AG04450 (cell line): ENCODE data around the gene VPS13D. TPM values are rescaled to one million over a fixed set of nuclear protein-coding genes. Genes with fewer than 3 reads are reported as not detected.

Experiments
- CTCF ChIA-PET: fragments of 300-600, 350-600 bp; formaldehyde crosslinking; extraction: SDS; loops from one replicate; lab custom pipeline; 2022; ENCODE audit warnings: antibody characterized with exemption, inconsistent platforms; lab: Charles Lee
- POLR2A ChIA-PET: fragments of 350-600 bp; formaldehyde crosslinking; extraction: SDS; loops from one replicate; lab custom pipeline; 2021; ENCODE audit warnings: antibody characterized with exemption, inconsistent platforms; lab: Yijun Ruan, JAX
- DNase-seq: peaks from one replicate; pipeline ENCODE4 v3.0.0-alpha.2; 2011; ENCODE audit warnings: low read depth, low spot score
- H3K27ac ChIP-seq: one replicate; pipeline ENCODE4 v1.5.1; 2012; ENCODE audit warnings: low read depth, low read length, control low read depth
- H3K27me3 ChIP-seq: one replicate; pipeline ENCODE4 v1.6.0; 2012; ENCODE audit warnings: low read length; ENCODE audit not compliant: control insufficient read depth, insufficient read depth
- H3K4me3 ChIP-seq: 2 replicates; pipeline ENCODE4 v1.5.1; 2011; ENCODE audit warnings: mild to moderate bottlenecking, low read depth, low read length, control low read depth
- H3K9me3 ChIP-seq: 2 replicates; pipeline ENCODE4 v1.5.1; 2012; ENCODE audit warnings: low read length; ENCODE audit not compliant: control insufficient read depth, insufficient read depth
- CTCF ChIP-seq: IDR thresholded peaks from 2 replicates; pipeline ENCODE4 v1.5.1; 2011; ENCODE audit warnings: low read depth, low read length, control low read depth, inconsistent platforms
- polyA plus RNA-seq: library from polyadenylated mRNA; depleted of rRNA; stranded (reverse); fragments of >200 nt; gene quantifications from 2 replicates; pipeline ENCODE4 v1.2.3, GENCODE V29; 2011

Gene VPS13D
- polyA plus RNA-seq, 1 experiment, result 18.3 TPM

GRCh38 chr1:12249748-12250147 is 19.9 kb downstream of the VPS13D start:
- Histone ChIP-seq H3K27ac (no peak overlapping the region), H3K4me3 (no peak overlapping the region), H3K9me3 (no peaks in the 10 kb centered on the region), H3K27me3 (no peaks in the 10 kb centered on the region)
- no peak for TF ChIP-seq CTCF
- no peak for DNase-seq
- CTCF ChIA-PET, result interaction anchor here (0.5 to 1.0 kb wide), 2 partner anchors 126 to 382 kb away, joined by 3 to 6 read pairs; no protein-coding TSS in a partner anchor
- POLR2A ChIA-PET, result no interaction called here

- H3K27me3 ChIP-seq, result no peaks in the 10 kb centered on the region
- DNase-seq, result no peak
- ChIA-PET CTCF (interaction anchor here (1.4 kb wide), 1 partner anchor 25 kb away, joined by 5 read pairs; no protein-coding TSS in a partner anchor), POLR2A (no interaction called here)
- H3K4me3 ChIP-seq, result no peak overlapping the region
- H3K9me3 ChIP-seq, result no peaks in the 10 kb centered on the region
- no peak for TF ChIP-seq CTCF
- no peak overlapping the region for H3K27ac ChIP-seq
Observed at GRCh38 chr1:12251442-12251841, 21.6 kb downstream of the VPS13D start.

GRCh38 chr1:12255913-12256312 is 26.1 kb downstream of the VPS13D start:
- no peak overlapping the region for H3K4me3 ChIP-seq

GRCh38 chr1:12258272-12258671 is 28.4 kb downstream of the VPS13D start:
- DNase-seq, result no peak
- Histone ChIP-seq H3K27me3 (no peaks in the 10 kb centered on the region), H3K27ac (no peak overlapping the region), H3K4me3 (no peak overlapping the region), H3K9me3 (no peaks in the 10 kb centered on the region)
- TF ChIP-seq CTCF, result no peak
- POLR2A ChIA-PET, result no interaction called here
- CTCF ChIA-PET, result no interaction called here

More at GRCh38 chr1:12255913-12256312, 26.1 kb downstream of the VPS13D start:
- ChIA-PET POLR2A (interaction anchor here (0.7 kb wide), 1 partner anchor 348 kb away, joined by 4 read pairs; no protein-coding TSS in a partner anchor), CTCF (interaction anchor here (0.7 to 1.7 kb wide), 2 partner anchors 12 to 38 kb away, joined by 4 to 5 read pairs; no protein-coding TSS in a partner anchor)
- TF ChIP-seq CTCF, result no peak
- Histone ChIP-seq H3K9me3 (no peaks in the 10 kb centered on the region), H3K27me3 (no peaks in the 10 kb centered on the region), H3K27ac (no peak overlapping the region)
- no peak for DNase-seq

- TF ChIP-seq CTCF, result no peak
- no peak for DNase-seq
- no peaks in the 10 kb centered on the region for H3K9me3 ChIP-seq
- no peaks in the 10 kb centered on the region for H3K27me3 ChIP-seq
- no peak overlapping the region for H3K4me3 ChIP-seq
- POLR2A ChIA-PET, result no interaction called here
- H3K27ac ChIP-seq, result no peak overlapping the region
- CTCF ChIA-PET, result interaction anchor here (1.6 kb wide), 1 partner anchor 389 kb away, joined by 3 read pairs; no protein-coding TSS in a partner anchor
Observed at GRCh38 chr1:12269351-12269750, 39.5 kb downstream of the VPS13D start.
